Osteocyte (in vitro differentiated cells): Measurements from ENCODE around the gene CCR3. TPM values are rescaled to one million over a fixed set of nuclear protein-coding genes. Genes with fewer than 3 reads are reported as not detected.

Source experiments
- DNase-seq: peaks from one replicate; pipeline ENCODE4 v3.0.0; 2021; ENCODE audit warnings: mixed read lengths; ENCODE audit not compliant: unreplicated experiment; ENCODE audit errors: extremely low spot score
- H3K27ac Mint-ChIP-seq: one replicate; pipeline ENCODE4 v1.8.0; 2021; ENCODE audit warnings: mild to moderate bottlenecking, mixed read lengths; ENCODE audit not compliant: unreplicated experiment
- H3K27me3 Mint-ChIP-seq: one replicate; pipeline ENCODE4 v1.8.0; 2021; ENCODE audit warnings: mixed read lengths; ENCODE audit not compliant: unreplicated experiment
- H3K36me3 Mint-ChIP-seq: one replicate; pipeline ENCODE4 v1.8.0; 2021; ENCODE audit warnings: mixed read lengths; ENCODE audit not compliant: unreplicated experiment
- H3K4me1 Mint-ChIP-seq: one replicate; pipeline ENCODE4 v1.8.0; 2021; ENCODE audit warnings: mixed read lengths; ENCODE audit not compliant: unreplicated experiment
- H3K4me3 Mint-ChIP-seq: one replicate; pipeline ENCODE4 v1.8.0; 2021; ENCODE audit warnings: mild to moderate bottlenecking, moderate library complexity, mixed read lengths; ENCODE audit not compliant: unreplicated experiment
- H3K9me3 Mint-ChIP-seq: one replicate; pipeline ENCODE4 v1.8.0; 2021; ENCODE audit warnings: mixed read lengths; ENCODE audit not compliant: unreplicated experiment
- total RNA-seq: library from RNA; stranded (reverse); gene quantifications from 2 replicates; pipeline ENCODE4 v1.2.1, GENCODE V29; 2021
- TF ChIP-seq, protein P1 (sequence below): fragments of 200-600 bp; sonication (generic); IDR thresholded peaks from 2 replicates; pipeline ENCODE4 v1.5.0; 2021; ENCODE audit warnings: antibody characterized with exemption, mild to moderate bottlenecking, moderate library complexity

CCR3 gene
- total RNA-seq, 1 donor from 2014 or later = not detected

DNA sequence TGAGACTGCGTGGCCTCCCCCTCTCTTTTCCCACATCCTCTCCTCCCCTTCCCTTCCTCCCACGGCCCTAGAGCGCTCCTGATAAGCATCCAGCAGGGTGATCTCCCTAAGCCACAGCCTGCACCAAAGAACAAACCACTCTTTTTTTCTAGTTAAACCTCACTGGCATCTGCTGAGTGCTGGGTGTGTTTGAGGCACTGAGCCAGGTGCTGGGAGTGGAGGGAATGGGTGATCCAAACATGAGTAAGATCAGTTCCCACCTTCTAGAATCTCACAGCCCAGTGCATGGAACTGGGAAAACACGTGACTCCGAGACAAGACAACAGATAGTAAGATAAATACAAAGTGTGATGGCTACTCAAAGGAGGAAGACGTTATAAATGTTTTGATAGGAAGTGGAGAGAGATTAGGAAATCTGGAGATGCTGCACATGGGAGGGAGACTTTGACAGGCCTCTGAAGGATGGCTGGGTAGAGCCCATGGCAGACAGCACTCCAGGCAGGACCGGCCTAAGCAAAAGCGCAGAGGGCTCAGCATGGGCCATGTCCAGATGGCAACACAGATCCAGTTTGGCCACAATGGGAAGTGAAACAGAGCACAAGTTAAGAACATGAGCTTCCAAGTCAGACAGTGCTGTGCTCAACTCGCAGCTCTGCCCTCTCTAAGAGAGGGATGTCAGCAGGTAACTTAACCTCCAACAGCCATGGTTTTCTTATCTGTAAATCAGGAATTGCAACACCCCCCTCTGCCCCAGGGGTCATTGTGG lies 55.6 kb downstream of the CCR3 start:
- H3K4me1 Mint-ChIP-seq = no peaks in the 10 kb centered on the region
- no peaks in the 10 kb centered on the region for H3K9me3 Mint-ChIP-seq
- DNase-seq = no peak
- peaks cover 17% of the 10 kb centered on the region for H3K27me3 Mint-ChIP-seq
- H3K27ac Mint-ChIP-seq = no peak overlapping the region
- H3K36me3 Mint-ChIP-seq = no peaks in the 10 kb centered on the region
- TF ChIP-seq, protein P1, sequence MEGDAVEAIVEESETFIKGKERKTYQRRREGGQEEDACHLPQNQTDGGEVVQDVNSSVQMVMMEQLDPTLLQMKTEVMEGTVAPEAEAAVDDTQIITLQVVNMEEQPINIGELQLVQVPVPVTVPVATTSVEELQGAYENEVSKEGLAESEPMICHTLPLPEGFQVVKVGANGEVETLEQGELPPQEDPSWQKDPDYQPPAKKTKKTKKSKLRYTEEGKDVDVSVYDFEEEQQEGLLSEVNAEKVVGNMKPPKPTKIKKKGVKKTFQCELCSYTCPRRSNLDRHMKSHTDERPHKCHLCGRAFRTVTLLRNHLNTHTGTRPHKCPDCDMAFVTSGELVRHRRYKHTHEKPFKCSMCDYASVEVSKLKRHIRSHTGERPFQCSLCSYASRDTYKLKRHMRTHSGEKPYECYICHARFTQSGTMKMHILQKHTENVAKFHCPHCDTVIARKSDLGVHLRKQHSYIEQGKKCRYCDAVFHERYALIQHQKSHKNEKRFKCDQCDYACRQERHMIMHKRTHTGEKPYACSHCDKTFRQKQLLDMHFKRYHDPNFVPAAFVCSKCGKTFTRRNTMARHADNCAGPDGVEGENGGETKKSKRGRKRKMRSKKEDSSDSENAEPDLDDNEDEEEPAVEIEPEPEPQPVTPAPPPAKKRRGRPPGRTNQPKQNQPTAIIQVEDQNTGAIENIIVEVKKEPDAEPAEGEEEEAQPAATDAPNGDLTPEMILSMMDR = no peak
- H3K4me3 Mint-ChIP-seq = no peak overlapping the region

DNA sequence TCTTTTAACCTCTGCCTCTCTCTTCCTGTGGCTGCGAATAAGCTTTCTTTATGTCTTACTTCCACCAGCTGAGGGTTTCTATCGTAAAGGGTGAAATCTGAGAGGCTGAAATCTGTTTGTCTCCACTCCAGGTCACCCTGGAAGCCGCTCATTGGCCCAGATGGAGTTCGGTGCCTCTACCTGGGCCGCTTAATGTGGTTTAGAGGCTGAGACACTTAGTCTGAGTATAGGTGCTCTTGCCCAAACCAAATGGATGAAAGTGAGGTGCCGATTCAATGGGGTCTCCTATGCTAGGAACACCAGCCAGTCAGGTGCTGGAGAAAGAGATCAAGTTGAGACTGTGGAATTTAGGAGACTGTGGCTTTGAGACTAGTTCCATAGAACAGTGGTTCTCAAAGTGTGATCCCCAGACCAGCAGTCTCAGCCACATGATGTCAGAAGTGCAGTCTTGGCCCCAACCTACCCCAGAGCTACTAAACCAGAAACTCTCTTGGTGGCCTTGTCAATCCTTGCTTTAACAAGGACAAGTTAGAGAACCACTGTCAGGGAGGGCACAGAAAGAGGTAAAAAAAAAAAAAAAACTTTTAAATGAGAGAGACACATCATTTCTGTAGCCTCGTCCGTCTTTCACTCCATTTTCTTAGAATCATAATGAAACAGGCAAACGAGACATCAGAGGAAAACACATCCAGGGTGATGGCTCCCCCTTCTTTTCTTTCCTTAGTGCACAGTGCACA lies 56.8 kb downstream of the CCR3 start:
- Mint-ChIP-seq H3K27ac (no peak overlapping the region), H3K27me3 (peaks cover 17% of the 10 kb centered on the region), H3K4me1 (no peaks in the 10 kb centered on the region), H3K36me3 (no peaks in the 10 kb centered on the region), H3K4me3 (no peak overlapping the region), H3K9me3 (no peaks in the 10 kb centered on the region)
- TF ChIP-seq, protein P1 = no peak
- no peak for DNase-seq

DNA sequence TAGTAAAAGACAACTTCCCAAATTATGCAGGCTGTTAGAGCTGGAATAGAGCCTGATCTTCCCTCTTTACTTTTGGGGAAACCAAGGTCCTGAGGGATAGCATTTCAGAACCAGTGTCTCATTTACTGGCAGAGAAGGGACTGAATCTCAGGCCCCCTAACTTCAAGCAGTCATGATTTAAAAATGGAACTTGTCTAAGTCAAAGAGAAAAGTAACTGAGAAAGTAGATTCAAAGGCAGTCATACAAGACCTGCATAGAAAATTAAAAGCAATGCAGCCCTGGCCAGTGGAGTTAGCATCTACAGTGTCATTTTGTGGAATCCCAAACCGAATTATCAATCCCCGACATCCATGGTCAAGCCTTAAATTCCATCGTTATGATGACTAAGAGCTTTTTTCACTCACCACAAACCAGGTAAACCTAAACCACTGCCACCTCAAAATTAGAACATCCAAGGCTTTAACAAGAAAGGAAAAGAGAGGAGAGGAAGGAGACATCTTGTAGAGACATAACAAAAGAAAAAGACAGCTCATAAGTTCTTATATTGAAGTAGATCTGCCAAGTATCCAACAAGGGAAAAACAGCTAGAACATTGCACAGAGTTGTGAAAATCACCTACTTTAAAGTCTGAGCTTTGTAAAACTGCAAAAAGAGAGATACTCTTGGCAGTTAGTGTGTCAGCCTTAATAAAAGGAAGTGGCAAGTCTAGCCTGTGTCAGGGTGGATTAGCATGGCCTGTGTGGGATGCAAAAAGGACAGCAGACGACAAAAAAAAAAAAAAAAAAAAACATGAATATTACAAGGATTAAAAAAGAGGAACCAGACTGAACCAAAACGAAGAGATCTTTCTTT lies 57.6 kb downstream of the CCR3 start:
- no peaks in the 10 kb centered on the region for H3K36me3 Mint-ChIP-seq
- no peak overlapping the region for H3K27ac Mint-ChIP-seq
- no peaks in the 10 kb centered on the region for H3K9me3 Mint-ChIP-seq
- peaks cover 23% of the 10 kb centered on the region for H3K27me3 Mint-ChIP-seq
- DNase-seq = no peak
- H3K4me1 Mint-ChIP-seq = no peaks in the 10 kb centered on the region
- H3K4me3 Mint-ChIP-seq = no peak overlapping the region
- TF ChIP-seq, protein P1 = no peak

DNA sequence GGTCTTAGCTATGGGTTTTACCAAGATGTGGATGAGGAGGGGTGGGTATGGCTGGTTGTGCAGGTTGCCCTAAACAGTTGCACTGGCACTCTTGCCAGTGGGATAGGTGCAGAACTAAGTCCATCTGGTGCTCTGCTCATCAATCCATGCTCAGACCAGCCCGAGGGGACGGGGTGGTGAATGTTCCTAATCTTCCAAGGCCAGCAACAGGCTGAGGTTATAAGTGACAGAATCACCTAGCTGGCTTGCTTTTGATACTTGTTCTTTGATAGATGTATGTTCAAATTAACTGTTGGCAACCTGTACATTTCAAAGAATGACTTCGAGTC lies 58.2 kb downstream of the CCR3 start:
- peaks cover 28% of the 10 kb centered on the region for H3K27me3 Mint-ChIP-seq
- no peak overlapping the region for H3K27ac Mint-ChIP-seq
- no peak overlapping the region for H3K4me3 Mint-ChIP-seq
- H3K9me3 Mint-ChIP-seq = no peaks in the 10 kb centered on the region
- TF ChIP-seq, protein P1 = no peak
- H3K4me1 Mint-ChIP-seq = no peaks in the 10 kb centered on the region
- no peaks in the 10 kb centered on the region for H3K36me3 Mint-ChIP-seq
- no peak for DNase-seq
